GF-D8 (cell line): ENCODE results near the gene BIK.
"Not testable (repeated sequence)": the region's sequence is repeated elsewhere in the genome, so short reads cannot be mapped to it uniquely, and the experiment has no call there.

Experiments
- DNase-seq: peaks from one replicate; lab custom pipeline; 2025; lab: John Stamatoyannopoulos, UW

Gene BIK

GRCh38 chr22:43104950-43105349 is 5.6 kb upstream of the BIK start:
- not testable (repeated sequence) for DNase-seq

GRCh38 chr22:43106302-43106701 is 4.2 kb upstream of the BIK start:
- no peak for DNase-seq

GRCh38 chr22:43109511-43109910 is 1.0 kb upstream of the BIK start:
- DNase-seq, result no peak

GRCh38 chr22:43109921-43110443 is 568 bp upstream of the BIK start:
- no peak for DNase-seq

GRCh38 chr22:43110927-43111623 is 525 bp downstream of the BIK start:
- DNase-seq, result no peak

GRCh38 chr22:43113526-43114251 is 3.1 kb downstream of the BIK start:
- peak; percentile 27 for DNase-seq

GRCh38 chr22:43114958-43115357 is 4.4 kb downstream of the BIK start:
- DNase-seq, result no peak

GRCh38 chr22:43116932-43117331 is 6.4 kb downstream of the BIK start:
- no peak for DNase-seq

- DNase-seq, result no peak
These were observed 7.7 kb downstream of the BIK start for GRCh38 chr22:43118024-43118849.

GRCh38 chr22:43118953-43119458 is 8.5 kb downstream of the BIK start:
- DNase-seq, result peak; percentile 74

- no peak for DNase-seq
These were observed 16.1 kb downstream of the BIK start for GRCh38 chr22:43126501-43127165.

GRCh38 chr22:43127166-43127908 is 16.8 kb downstream of the BIK start:
- DNase-seq, result no peak

GRCh38 chr22:43128116-43128515 is 17.6 kb downstream of the BIK start:
- DNase-seq, result peak; percentile 32

GRCh38 chr22:43128928-43129424 is 18.4 kb downstream of the BIK start:
- no peak for DNase-seq

GRCh38 chr22:43129426-43130425 is 19.2 kb downstream of the BIK start:
- DNase-seq, result peak; percentile 47

- DNase-seq, result no peak
These were observed 21.4 kb downstream of the BIK start for GRCh38 chr22:43131773-43132501.

GRCh38 chr22:43133401-43133800 is 22.9 kb downstream of the BIK start:
- DNase-seq, result no peak

GRCh38 chr22:43134553-43134952 is 24.0 kb downstream of the BIK start:
- no peak for DNase-seq

- no peak for DNase-seq
These were observed 25.0 kb downstream of the BIK start for GRCh38 chr22:43135565-43135964.
